NB4 (cell line): ENCODE results near the gene ZMYND8.
"Not testable (repeated sequence)": the region's sequence is repeated elsewhere in the genome, so short reads cannot be mapped to it uniquely, and the experiment has no call there.

Experiments used
- DNase-seq: peaks from one replicate; pipeline ENCODE4 v3.0.0; 2010; ENCODE audit warnings: low read depth
- H3K4me3 ChIP-seq: one replicate; pipeline ENCODE4 v1.5.1; 2011; ENCODE audit warnings: mild to moderate bottlenecking, low read depth, low read length, moderate library complexity
- MYC ChIP-seq: IDR thresholded peaks from 2 replicates; pipeline ENCODE4 v1.6.1; 2011; ENCODE audit warnings: low read depth, low read length
- POLR2A ChIP-seq: IDR thresholded peaks from 2 replicates; pipeline ENCODE4 v1.6.1; 2011; ENCODE audit warnings: mild to moderate bottlenecking; ENCODE audit not compliant: insufficient read length; ENCODE audit errors: extremely low read depth
- TF ChIP-seq, protein P1 (sequence below): IDR thresholded peaks from 2 replicates; pipeline ENCODE4 v1.6.1; 2011; ENCODE audit warnings: low read depth, low read length
- TF ChIP-seq, protein P2 (sequence below): IDR thresholded peaks from one replicate; pipeline ENCODE4 v1.5.1; 2012; ENCODE audit warnings: low read depth, low read length

The ZMYND8 gene

GRCh38 chr20:47250360-47250759, 106.1 kb downstream of the ZMYND8 start:
- DNase-seq, result no peak
- TF ChIP-seq, protein P1, sequence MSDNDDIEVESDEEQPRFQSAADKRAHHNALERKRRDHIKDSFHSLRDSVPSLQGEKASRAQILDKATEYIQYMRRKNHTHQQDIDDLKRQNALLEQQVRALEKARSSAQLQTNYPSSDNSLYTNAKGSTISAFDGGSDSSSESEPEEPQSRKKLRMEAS, result no peak
- no peak for TF ChIP-seq MYC
- TF ChIP-seq, protein P2, sequence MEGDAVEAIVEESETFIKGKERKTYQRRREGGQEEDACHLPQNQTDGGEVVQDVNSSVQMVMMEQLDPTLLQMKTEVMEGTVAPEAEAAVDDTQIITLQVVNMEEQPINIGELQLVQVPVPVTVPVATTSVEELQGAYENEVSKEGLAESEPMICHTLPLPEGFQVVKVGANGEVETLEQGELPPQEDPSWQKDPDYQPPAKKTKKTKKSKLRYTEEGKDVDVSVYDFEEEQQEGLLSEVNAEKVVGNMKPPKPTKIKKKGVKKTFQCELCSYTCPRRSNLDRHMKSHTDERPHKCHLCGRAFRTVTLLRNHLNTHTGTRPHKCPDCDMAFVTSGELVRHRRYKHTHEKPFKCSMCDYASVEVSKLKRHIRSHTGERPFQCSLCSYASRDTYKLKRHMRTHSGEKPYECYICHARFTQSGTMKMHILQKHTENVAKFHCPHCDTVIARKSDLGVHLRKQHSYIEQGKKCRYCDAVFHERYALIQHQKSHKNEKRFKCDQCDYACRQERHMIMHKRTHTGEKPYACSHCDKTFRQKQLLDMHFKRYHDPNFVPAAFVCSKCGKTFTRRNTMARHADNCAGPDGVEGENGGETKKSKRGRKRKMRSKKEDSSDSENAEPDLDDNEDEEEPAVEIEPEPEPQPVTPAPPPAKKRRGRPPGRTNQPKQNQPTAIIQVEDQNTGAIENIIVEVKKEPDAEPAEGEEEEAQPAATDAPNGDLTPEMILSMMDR, result no peak
- TF ChIP-seq POLR2A, result no peak
- H3K4me3 ChIP-seq, result no peak overlapping the region

DNA sequence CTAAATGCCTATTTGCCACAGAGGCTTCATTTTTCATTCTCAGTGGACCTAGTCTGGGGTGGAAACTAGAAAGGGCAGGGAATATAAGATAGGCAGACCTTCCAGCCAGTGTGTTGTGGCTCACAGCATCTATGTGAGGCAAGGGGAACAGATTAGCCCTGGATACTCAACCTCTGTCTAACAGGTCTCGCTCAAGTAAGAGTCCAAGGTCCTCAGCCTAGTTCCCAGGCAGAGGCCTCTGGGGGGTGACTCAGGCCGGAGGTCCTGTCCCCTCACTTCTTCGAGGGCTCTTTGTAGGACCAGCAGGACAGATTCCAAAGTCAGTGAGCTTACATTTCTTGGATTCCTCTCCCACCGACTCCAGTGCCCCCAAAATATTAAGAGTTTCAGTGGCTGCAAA, 106.6 kb downstream of the ZMYND8 start:
- no peak overlapping the region for H3K4me3 ChIP-seq
- DNase-seq, result no peak
- TF ChIP-seq POLR2A (no peak), MYC (no peak)
- TF ChIP-seq, protein P1, result no peak
- TF ChIP-seq, protein P2, result no peak

DNA sequence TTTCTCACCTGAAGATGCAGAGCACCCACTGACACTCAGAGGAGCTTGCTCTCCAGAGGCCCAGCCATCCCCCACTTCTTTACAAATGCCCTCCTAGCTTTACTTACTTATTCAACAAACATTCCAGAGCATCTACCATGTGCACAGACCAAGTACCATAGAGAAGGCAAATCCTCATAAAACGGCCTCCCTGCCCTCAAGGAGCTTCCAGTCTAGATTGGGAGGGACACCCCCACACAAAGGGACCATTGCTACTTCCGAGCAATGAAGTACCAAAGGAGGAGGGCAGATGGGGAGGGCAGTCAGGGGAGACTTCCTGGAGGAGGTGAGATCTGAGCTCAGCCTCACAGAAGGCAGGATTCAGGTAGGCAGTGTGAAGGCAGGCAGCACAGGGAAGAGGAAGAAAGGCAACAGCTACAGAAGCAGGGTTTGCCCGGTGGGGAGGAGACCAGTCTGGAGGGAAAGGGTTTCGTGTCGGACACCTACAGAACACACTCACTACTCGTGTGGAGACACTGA, 108.0 kb downstream of the ZMYND8 start:
- H3K4me3 ChIP-seq, result no peak overlapping the region
- TF ChIP-seq, protein P2, result no peak
- no peak for TF ChIP-seq POLR2A
- TF ChIP-seq, protein P1, result no peak
- no peak for TF ChIP-seq MYC
- DNase-seq, result no peak

DNA sequence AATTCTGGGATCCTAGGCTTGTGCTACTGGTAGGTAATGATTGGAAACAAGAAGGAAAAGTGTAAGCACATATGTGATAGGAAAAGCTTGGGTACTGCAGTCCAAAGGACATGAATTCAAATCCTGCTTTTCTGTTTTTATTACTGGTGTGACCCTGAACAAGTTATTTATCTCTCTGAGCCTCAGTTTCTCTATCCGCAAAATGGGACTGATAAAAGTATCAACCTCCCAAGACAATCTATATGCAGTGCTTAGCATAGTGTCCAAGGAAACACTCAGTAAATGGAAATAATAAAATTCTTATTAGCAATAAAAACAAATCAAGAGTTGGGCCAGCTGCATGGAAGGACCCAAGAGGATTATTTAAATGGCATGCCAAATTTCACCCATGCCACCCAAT, 108.5 kb downstream of the ZMYND8 start:
- TF ChIP-seq POLR2A (no peak), MYC (no peak)
- TF ChIP-seq, protein P1, result no peak
- TF ChIP-seq, protein P2, result no peak
- no peak for DNase-seq
- no peak overlapping the region for H3K4me3 ChIP-seq

- no peak for DNase-seq
- no peak overlapping the region for H3K4me3 ChIP-seq
- TF ChIP-seq, protein P2, result no peak
- TF ChIP-seq MYC, result no peak
Observed at GRCh38 chr20:47246061-47246777, 110.3 kb downstream of the ZMYND8 start.

- not testable (repeated sequence) for H3K4me3 ChIP-seq, DNase-seq
Observed at GRCh38 chr20:47245166-47245565, 111.3 kb downstream of the ZMYND8 start.
